ENCODE measurements around the gene SMAGP. TPM values are rescaled to one million over a fixed set of nuclear protein-coding genes. Genes with fewer than 3 reads are reported as not detected.

The SMAGP gene
- total RNA-seq, 4 donors from 2014 or later: 2.0 to 10.2 (median 4.4) TPM

GRCh38 chr12:51218607-51219161 lies 51.5 kb downstream of the SMAGP start:
- H3K27me3 ChIP-seq: no peaks in the 10 kb centered on the region
- no peak for DNase-seq (ENCODE audit: low spot score in 2 of 2)
- H3K27ac ChIP-seq: peak overlapping the region; percentile 90 to 99 (median 96)
- H3K4me1 ChIP-seq: peaks cover 0 to 31% (median 17%) of the 10 kb centered on the region in 4 donors
- WGBS, 2 donors: 62% methylated on average over 10 of the region's 10 CpGs
- peak overlapping the region; percentile 65 to 92 (median 76) for H3K4me3 ChIP-seq
- peaks cover 0 to 6% (median 0%) of the 10 kb centered on the region in 3 donors for H3K36me3 ChIP-seq
- TF ChIP-seq POLR2A (IDR thresholded peaks at IDR 0.05) (no peak), EP300 (IDR thresholded peaks at IDR 0.05) (no peak), CTCF (IDR thresholded peaks at IDR 0.05) (no peak)
- H3K9me3 ChIP-seq: no peaks in the 10 kb centered on the region

- peak within 1 kb of the TSS; percentile 90 to 99 (median 96) for H3K27ac ChIP-seq
- H3K36me3 ChIP-seq: peaks cover 0 to 10% (median 0%) of the 10 kb centered on the region in 3 donors
- peak within 1 kb of the TSS; percentile 65 to 92 (median 76) for H3K4me3 ChIP-seq
- H3K4me1 ChIP-seq: peaks cover 0 to 31% (median 17%) of the 10 kb centered on the region in 4 donors
- no peaks in the 10 kb centered on the region for H3K27me3 ChIP-seq
- H3K9me3 ChIP-seq: no peaks in the 10 kb centered on the region
- TF ChIP-seq POLR2A (IDR thresholded peaks at IDR 0.05) (peak in 1 of 2 donors; percentile 46), CTCF (IDR thresholded peaks at IDR 0.05) (peak; percentile 69 to 77 (median 75)), EP300 (IDR thresholded peaks at IDR 0.05) (peak in 1 of 2 donors; percentile 82)
- peak; percentile 37 to 57 for DNase-seq (ENCODE audit: low spot score in 2 of 2)
- WGBS, 2 donors: 1 to 3% methylated on average over 20 of the region's 35 CpGs
These were observed 52.1 kb downstream of the SMAGP start, which contains the start of gene POU6F1 for GRCh38 chr12:51217968-51218606. POU6F1 (minus strand) TSS chr12:51218062; CDS start chr12:51206836, 11,226 bp downstream.

- peak; percentile 36 to 37 for DNase-seq (ENCODE audit: low spot score in 2 of 2)
- Histone ChIP-seq H3K27me3 (no peaks in the 10 kb centered on the region), H3K9me3 (no peaks in the 10 kb centered on the region), H3K4me1 (peaks cover 0 to 31% (median 17%) of the 10 kb centered on the region in 4 donors), H3K36me3 (peaks cover 0 to 10% (median 0%) of the 10 kb centered on the region in 3 donors), H3K27ac (peak overlapping the region; percentile 90 to 99 (median 96)), H3K4me3 (peak overlapping the region; percentile 65 to 92 (median 76))
- no peak for TF ChIP-seq POLR2A (IDR thresholded peaks at IDR 0.05)
- TF ChIP-seq CTCF (IDR thresholded peaks at IDR 0.05): peak in 3 of 5 experiments; percentile 10 to 35 (median 27)
- TF ChIP-seq EP300 (IDR thresholded peaks at IDR 0.05): peak in 1 of 2 donors; percentile 21
- 0 to 1% methylated on average over 74 of the region's 81 CpGs for WGBS, 2 donors
These were observed 52.9 kb downstream of the SMAGP start for GRCh38 chr12:51217133-51217967.

- WGBS, 2 donors: 16 to 27% methylated on average over 7 of the region's 7 CpGs
- DNase-seq (ENCODE audit: low spot score in 2 of 2): no peak
- Histone ChIP-seq H3K36me3 (peaks cover 0 to 10% (median 0%) of the 10 kb centered on the region in 3 donors), H3K27ac (peak overlapping the region; percentile 90 to 99 (median 96)), H3K27me3 (no peaks in the 10 kb centered on the region), H3K4me3 (peak overlapping the region; percentile 65 to 92 (median 76)), H3K4me1 (peaks cover 0 to 31% (median 17%) of the 10 kb centered on the region in 4 donors), H3K9me3 (no peaks in the 10 kb centered on the region)
- TF ChIP-seq POLR2A (IDR thresholded peaks at IDR 0.05): no peak
- no peak for TF ChIP-seq EP300 (IDR thresholded peaks at IDR 0.05)
- TF ChIP-seq CTCF (IDR thresholded peaks at IDR 0.05): no peak
These were observed 53.6 kb downstream of the SMAGP start for GRCh38 chr12:51216642-51217041.

Measured in tibial nerve (tissue), 4 donors.